NCI-H2107 treated with DMSO at 0.1 percent for 48 hours (cell line): Measurements from ENCODE around the gene CYTH3.
A peak's percentile ranks its signal among the peaks of the same experiment; 100 is the strongest.
"Not testable (repeated sequence)": the region's sequence is repeated elsewhere in the genome, so short reads cannot be mapped to it uniquely, and the experiment has no call there.

Experiments used
- DNase-seq: peaks from one replicate; lab custom pipeline; 2025; ENCODE audit not compliant: unreplicated experiment; lab: John Stamatoyannopoulos, UW

The CYTH3 gene

DNA sequence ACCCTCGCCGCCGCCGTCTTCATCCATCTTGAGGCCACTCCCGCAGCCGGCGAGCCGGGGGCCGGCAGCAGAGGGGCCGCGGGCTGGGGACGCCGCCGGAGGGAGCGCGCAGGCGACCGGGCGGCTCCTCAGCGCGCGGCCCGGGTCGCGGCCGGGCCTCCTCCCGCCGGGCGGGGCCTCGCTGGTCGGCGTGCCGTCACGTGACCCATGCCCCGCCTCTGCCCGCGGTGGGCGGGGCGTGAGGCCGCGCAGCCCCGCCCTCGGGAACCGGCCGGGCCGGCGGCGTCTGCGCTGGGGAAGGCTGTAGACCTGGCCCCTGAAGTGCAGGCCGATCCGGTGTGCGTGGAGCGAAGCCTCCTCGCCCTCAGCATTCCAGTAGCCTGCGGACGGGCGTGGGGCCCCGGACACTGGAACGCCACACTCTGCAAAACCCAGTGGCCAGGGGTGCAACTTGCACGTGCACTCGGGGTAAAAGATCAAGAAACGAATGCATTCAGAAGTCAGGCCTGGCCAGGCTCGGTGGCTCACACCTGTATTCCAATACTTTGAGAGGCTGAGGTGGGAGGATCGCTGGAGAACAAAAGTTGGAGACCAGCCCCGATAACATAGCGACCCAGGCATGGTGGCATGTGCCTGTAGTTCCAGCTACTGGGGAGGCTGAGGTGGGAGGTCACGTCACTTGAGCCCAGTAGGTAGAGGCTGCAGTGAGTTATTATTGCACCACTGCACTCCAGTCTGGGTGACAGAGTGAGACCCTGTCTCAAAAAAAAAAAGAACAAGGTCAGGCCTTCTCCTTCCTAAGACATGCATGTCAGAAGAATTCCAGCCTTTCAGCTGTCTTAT is at the start of gene CYTH3:
Gene CYTH3, minus strand, starts transcription at position 144 of the 843 bp plus-strand sequence. Its CDS starts 117 bp downstream, at position 27.
- DNase-seq: no peak

- DNase-seq: peak; percentile 14
Observed at GRCh38 chr7:6320791-6321190, 48.4 kb upstream of the CYTH3 start.

- no peak for DNase-seq
Observed at GRCh38 chr7:6317797-6318438, 45.5 kb upstream of the CYTH3 start.

DNA sequence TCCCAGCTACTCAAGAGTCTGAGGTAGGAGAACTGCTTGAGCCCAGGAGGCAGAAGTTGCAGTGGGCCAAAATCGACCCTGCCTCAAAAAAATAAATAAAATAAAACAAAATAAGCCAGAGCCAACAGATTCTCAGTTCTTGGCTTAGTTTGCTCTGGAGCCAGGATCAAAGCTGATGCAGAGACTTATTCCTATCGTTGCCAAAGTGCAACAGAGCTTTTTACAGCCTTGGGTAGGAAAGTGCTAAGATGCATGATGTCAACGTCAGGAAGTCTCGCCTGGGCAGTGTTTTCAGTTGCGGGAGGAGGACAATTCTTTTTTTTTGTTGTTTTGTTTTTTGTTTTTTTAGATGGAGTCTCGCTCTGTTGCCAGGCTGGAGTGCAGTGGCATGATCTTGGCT is 43.8 kb upstream of the CYTH3 start:
- DNase-seq: no peak

DNA sequence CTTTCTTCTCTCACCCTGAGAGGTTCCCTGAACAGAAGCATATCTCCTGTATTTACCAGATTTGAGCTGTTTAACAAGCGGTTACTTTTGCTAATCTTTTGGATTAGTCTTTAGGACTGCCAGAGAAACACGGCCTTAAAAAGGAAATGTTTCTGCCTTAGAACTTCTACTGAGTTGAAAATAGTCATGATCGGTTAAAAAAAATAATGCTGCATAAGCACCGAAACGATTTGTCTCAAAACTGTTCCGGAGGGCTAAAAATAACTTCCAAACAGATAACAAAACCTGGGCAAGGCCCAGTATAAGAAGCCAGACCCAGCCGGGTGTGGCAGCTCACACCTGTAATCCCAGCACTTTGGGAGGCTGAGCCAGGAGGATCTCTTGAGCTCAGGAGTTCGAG is 43.3 kb upstream of the CYTH3 start:
- no peak for DNase-seq

DNA sequence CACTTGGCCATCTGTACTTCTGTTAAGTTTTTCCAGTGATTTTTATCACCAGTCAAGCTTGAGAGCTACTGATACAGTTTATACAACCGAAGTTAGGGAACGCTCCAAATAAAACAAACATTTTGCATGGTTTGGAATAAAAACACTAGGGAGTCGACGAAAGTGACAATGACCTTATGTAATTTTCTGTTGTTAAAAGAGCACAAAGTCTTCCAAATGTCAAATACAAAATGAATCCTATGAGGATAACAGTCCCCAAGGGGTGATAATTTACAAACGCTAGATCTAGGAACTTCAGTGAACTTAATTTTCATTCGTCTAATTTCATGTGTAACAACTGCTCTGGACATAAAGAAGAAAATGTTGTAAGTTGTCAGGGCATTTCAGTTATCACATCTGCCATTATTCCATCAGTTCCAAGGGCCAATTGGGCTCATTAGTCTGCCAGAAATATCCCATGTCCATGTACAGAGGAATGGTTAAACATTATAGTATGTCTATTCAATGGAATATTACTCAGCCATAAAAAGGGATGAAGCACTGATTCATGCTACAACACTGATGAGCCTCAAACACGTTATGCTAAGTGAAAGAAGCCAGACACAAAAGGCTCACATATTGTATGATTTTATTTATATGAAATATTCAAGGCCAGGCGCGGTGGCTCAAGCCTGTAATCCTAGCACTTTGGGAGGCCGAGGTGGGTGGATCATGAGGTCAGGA is 38.0 kb upstream of the CYTH3 start:
- no peak for DNase-seq

DNA sequence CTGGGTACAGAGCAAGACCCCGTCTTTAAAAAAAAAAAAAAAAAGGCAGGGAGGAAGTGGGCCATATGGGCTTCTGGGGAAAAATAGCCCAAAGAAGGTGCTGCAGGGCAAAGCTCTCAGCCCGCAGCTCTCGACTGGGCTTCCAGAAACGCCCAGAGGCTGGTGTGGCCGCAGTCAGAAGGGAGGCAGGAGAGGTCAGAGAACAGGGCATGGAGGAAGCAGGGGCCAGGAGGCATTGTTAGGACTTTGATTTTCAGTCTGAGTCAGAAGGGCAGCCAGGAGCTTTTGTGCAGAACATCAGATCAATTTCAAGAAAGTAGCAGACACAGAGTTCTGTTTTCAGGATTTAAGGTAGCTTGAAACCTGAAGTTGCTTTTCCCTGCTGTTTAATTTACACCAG is 35.3 kb upstream of the CYTH3 start:
- no peak for DNase-seq

DNA sequence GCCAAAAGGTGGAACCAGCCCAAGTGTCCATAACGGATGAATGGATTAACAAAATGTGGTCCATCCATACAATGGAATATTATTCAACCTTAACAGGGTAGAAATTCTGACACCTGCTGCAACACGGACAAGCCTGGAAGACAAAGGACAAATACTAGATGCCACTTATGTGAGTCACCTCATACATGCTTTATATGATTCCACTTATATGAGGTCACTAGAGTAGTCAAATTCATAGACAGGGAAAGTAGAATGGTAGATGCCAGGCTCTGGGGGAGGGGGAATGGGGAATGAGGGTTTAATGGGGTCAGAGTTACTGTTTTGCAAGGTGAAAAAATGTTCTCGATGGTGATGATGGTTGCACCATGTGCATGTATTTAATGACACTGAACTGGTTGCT is 34.0 kb upstream of the CYTH3 start:
- DNase-seq: peak; percentile 79

- DNase-seq: no peak
Observed at GRCh38 chr7:6305330-6305729, 32.9 kb upstream of the CYTH3 start.

GRCh38 chr7:6301446-6301845 is 29.0 kb upstream of the CYTH3 start:
- DNase-seq: not testable (repeated sequence)

DNA sequence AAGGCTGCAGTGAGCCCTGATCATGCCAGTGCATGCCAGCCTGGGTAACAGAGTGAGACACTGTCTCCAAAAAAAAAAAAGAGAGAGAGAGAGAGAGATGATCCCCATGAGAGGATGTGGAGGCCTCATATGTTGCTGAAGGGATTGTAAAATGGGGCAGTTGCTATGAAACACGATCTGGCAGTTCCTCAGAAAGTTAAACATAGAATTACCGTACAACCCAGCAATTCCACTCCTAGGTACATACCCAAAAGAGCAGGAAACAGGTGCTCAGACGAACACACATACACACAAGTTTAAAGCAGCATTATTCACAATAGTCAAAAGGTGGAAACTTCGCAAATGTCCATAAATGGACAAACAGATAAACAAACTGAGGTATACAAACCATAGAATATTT is 27.4 kb upstream of the CYTH3 start:
- no peak for DNase-seq

DNA sequence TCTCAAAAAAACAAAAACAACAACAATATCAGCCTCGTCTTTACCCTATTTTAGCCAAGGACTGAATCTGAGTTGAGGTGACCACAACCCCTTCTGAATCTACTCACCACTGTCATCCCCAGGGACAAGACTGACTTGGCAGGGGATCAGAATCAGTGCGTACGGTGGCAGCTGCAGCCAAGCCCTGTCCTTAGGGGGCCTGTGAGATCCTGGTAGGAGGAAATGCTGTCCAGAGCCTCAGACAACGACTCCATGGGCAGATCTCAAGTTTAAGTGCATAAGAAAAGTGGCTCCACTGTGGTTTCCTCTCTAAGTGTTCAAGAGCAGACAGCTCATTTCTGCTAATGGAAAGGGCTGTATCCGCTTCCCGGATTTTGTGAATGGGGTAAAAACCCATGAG is 22.4 kb upstream of the CYTH3 start:
- peak; percentile 84 for DNase-seq

- no peak for DNase-seq
Observed at GRCh38 chr7:6293202-6293601, 20.8 kb upstream of the CYTH3 start.

DNA sequence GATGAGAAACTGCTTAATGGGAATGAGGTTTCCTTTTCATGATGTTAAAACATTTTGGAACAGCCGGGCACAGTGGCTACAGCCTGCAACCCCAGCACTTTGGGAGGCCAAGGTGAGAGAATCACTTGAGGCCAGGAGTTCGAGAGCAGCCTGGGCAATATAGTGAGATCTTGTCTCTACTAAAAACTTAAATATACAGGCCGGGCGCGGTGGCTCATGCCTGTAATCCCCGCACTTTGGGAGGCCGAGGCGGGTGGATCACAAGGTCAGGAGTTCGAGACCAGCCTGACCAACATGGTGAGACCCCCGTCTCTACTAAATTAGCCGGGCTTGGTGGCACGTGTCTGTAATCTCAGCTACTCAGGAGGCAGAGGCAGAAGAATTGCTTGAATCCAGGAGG is 19.5 kb upstream of the CYTH3 start:
- DNase-seq: not testable (repeated sequence)

DNA sequence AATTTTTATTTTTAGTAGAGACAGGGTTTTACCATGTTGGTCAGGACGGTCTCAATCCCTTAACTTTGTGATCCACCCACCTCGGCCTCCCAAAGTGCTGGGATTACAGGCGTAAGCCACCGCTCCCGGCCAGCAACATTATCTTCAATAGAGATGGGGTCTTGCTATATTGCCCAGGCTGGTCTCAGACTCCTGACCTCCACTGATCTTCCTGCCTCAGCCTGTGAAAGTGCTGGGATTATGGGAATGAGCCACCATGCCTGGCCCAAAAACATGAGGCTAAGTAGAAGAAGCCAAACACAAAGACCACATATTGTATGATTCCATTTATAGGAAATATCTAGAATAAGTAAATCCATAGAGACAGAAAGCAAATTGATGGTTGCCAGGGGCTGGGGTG is 19.1 kb upstream of the CYTH3 start:
- no peak for DNase-seq

GRCh38 chr7:6290319-6290741 is 17.9 kb upstream of the CYTH3 start:
- DNase-seq: no peak

GRCh38 chr7:6288270-6288860 is 15.9 kb upstream of the CYTH3 start:
- DNase-seq: no peak

DNA sequence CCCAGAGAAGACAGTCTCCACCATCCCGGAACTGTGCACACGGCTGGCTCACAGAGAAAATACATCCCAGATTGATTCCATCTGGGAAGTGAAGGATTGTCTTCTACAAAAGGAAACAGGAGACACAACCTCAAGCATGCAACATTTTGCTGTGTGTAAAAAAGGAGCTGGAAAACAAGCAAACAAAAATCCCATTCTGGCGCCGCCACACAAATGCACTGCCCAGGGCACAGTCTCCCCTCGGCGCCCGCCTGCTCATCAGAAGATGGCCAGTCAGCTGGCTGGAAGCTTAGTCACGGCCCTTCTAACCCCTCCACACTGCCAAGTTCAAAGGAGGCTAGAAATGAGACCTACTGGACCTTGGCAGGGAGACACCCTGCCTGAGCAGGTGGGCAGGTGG is 14.1 kb upstream of the CYTH3 start:
- no peak for DNase-seq

- DNase-seq: no peak
Observed at GRCh38 chr7:6284461-6285360, 12.3 kb upstream of the CYTH3 start.

DNA sequence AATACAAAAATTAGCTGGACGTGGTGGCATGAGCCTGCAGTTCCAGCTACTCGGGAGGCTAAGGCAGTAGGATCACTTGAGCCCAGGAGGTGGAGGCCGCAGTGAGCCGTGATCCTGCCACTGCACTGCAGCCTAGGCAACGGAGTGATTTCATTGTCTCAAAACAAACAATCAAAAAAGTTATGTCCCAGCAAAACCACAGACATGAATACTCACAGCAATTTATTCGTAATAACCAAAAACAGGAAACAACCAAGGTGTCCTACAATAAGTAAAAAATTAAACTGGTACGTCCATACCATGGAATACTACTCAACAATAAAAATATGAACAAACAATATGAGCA is 11.6 kb upstream of the CYTH3 start:
- DNase-seq: no peak
